ENCODE measurements around the gene BEX1. TPM values are rescaled to one million over a fixed set of nuclear protein-coding genes. Genes with fewer than 3 reads are reported as not detected.

BEX1 gene
- polyA plus RNA-seq, 12 donors, result 0.21 to 19.2 (median 2.0) TPM; not detected in 1

- DNase-seq, result no peak
Measured at GRCh38 chrX:103012945-103013344, 51.0 kb downstream of the BEX1 start.

Other genes with a start within 250 kb of the BEX1 start
- gene RAB40AL, start 126.9 kb downstream of the BEX1 start, polyA plus RNA-seq (ENCODE audit: insufficient read length in 12 of 12), result under 1 TPM in 1 of 12 donors, not detected in 11; 0.35 TPM
- gene NXF3, start 29.0 kb upstream of the BEX1 start, polyA plus RNA-seq (ENCODE audit: insufficient read length in 12 of 12), result 1 to 10 TPM in 1 of 12 donors, under 1 TPM in 3, not detected in 8; 0.18 to 1.0 (median 0.40) TPM
- 10 to 100 TPM in 11 of 12 donors, not detected in 1; 32.1 to 86.9 (median 47.3) TPM for gene BEX4, start 150.9 kb upstream of the BEX1 start, polyA plus RNA-seq (ENCODE audit: insufficient read length in 12 of 12)
- gene TCEAL8, start 191.0 kb upstream of the BEX1 start, polyA plus RNA-seq (ENCODE audit: insufficient read length in 12 of 12), result 100 to 1,000 TPM in 10 of 12 donors, 10 to 100 TPM in 1, not detected in 1; 93.3 to 180 (median 140) TPM
- 10 to 100 TPM in 2 of 12 donors, 1 to 10 TPM in 9, not detected in 1; 4.0 to 19.8 (median 6.1) TPM for gene TCEAL5, start 212.6 kb upstream of the BEX1 start, polyA plus RNA-seq (ENCODE audit: insufficient read length in 12 of 12)
- 10 to 100 TPM in 11 of 12 donors, not detected in 1; 26.5 to 76.0 (median 36.4) TPM for gene BEX2, start 246.8 kb upstream of the BEX1 start, polyA plus RNA-seq (ENCODE audit: insufficient read length in 12 of 12)

Data from muscle of arm (tissue), 12 donors.